Measurements from ENCODE around the gene PKD2.

- TF ChIP-seq CTCF (conservative IDR thresholded peaks at IDR 0.05 in 1 of 2, IDR thresholded peaks at IDR 0.05 in 1 of 2; ENCODE audit: low read depth in 1 of 2, low read length in 2 of 2) (no peak), EZH2 (IDR thresholded peaks at IDR 0.05; ENCODE audit: low read length, missing control alignments) (no peak)
Measured at GRCh38 chr4:88040707-88041106, 33.3 kb downstream of the PKD2 start.

All from fibroblast of lung (primary cell).